NCI-H82 treated with DMSO at 0.1 percent for 48 hours (cell line): ENCODE data around the gene DHX30.

ENCODE experiments used
- DNase-seq: peaks from one replicate; lab custom pipeline; 2025; ENCODE audit not compliant: unreplicated experiment; lab: John Stamatoyannopoulos, UW

Gene DHX30

GRCh38 chr3:47852604-47853602, 50.0 kb downstream of the DHX30 start:
- DNase-seq, result no peak

GRCh38 chr3:47854267-47854666, 51.3 kb downstream of the DHX30 start:
- DNase-seq, result no peak

GRCh38 chr3:47854720-47855455, 52.0 kb downstream of the DHX30 start:
- no peak for DNase-seq

GRCh38 chr3:47855461-47856383, 52.8 kb downstream of the DHX30 start:
- no peak for DNase-seq

- DNase-seq, result no peak
Measured at GRCh38 chr3:47856669-47857068, 53.7 kb downstream of the DHX30 start.

- DNase-seq, result no peak
Measured at GRCh38 chr3:47857151-47857550, 54.2 kb downstream of the DHX30 start.

GRCh38 chr3:47859956-47860605, 57.1 kb downstream of the DHX30 start:
- DNase-seq, result no peak

GRCh38 chr3:47863391-47864128, 60.6 kb downstream of the DHX30 start:
- no peak for DNase-seq

GRCh38 chr3:47865192-47865591, 62.3 kb downstream of the DHX30 start:
- no peak for DNase-seq

- DNase-seq, result no peak
Measured at GRCh38 chr3:47867451-47868044, 64.6 kb downstream of the DHX30 start.

- no peak for DNase-seq
Measured at GRCh38 chr3:47868306-47868705, 65.4 kb downstream of the DHX30 start.

- no peak for DNase-seq
Measured at GRCh38 chr3:47870156-47870555, 67.2 kb downstream of the DHX30 start.

- no peak for DNase-seq
Measured at GRCh38 chr3:47870702-47871260, 67.8 kb downstream of the DHX30 start.

GRCh38 chr3:47871389-47871788, 68.5 kb downstream of the DHX30 start:
- no peak for DNase-seq

- peak; percentile 28 for DNase-seq
Measured at GRCh38 chr3:47872916-47873315, 70.0 kb downstream of the DHX30 start.

GRCh38 chr3:47874438-47874837, 71.5 kb downstream of the DHX30 start:
- DNase-seq, result no peak

- DNase-seq, result no peak
Measured at GRCh38 chr3:47874913-47875312, 72.0 kb downstream of the DHX30 start.

- DNase-seq, result no peak
Measured at GRCh38 chr3:47877290-47877689, 74.4 kb downstream of the DHX30 start.

- DNase-seq, result no peak
Measured at GRCh38 chr3:47877719-47878118, 74.8 kb downstream of the DHX30 start.
